ENCODE measurements around the gene CATSPER3. TPM values are rescaled to one million over a fixed set of nuclear protein-coding genes. Genes with fewer than 3 reads are reported as not detected.
"Not testable (repeated sequence)": the region's sequence is repeated elsewhere in the genome, so short reads cannot be mapped to it uniquely, and the experiment has no call there.

CATSPER3 gene
- total RNA-seq, 4 donors from 2014 or later, result 0.34 TPM; not detected in 3

- H3K27me3 ChIP-seq, result no peaks in the 10 kb centered on the region
- no peak for DNase-seq (ENCODE audit: low spot score in 2 of 2)
- H3K9me3 ChIP-seq, result no peaks in the 10 kb centered on the region
- 67% methylated on average over 3 of the region's 3 CpGs for WGBS
- H3K4me1 ChIP-seq, result no peaks in the 10 kb centered on the region
- H3K36me3 ChIP-seq, result no peaks in the 10 kb centered on the region
- H3K27ac ChIP-seq, result no peak overlapping the region
- no peak overlapping the region for H3K4me3 ChIP-seq
- TF ChIP-seq POLR2A (IDR thresholded peaks at IDR 0.05), result no peak
- no peak for TF ChIP-seq EP300 (IDR thresholded peaks at IDR 0.05)
- no peak for TF ChIP-seq CTCF (IDR thresholded peaks at IDR 0.05)
- no peak for TF ChIP-seq POLR2AphosphoS5 (IDR thresholded peaks at IDR 0.05)
Measured at GRCh38 chr5:134989266-134989830, 21.6 kb downstream of the CATSPER3 start.

- not testable (repeated sequence) for H3K4me3 ChIP-seq; DNase-seq (ENCODE audit: low spot score in 2 of 2); H3K9me3 ChIP-seq; H3K36me3 ChIP-seq; H3K27me3 ChIP-seq; H3K4me1 ChIP-seq; H3K27ac ChIP-seq
- 75% methylated on average over 5 of the region's 5 CpGs for WGBS
Measured at GRCh38 chr5:134990183-134990582, 22.5 kb downstream of the CATSPER3 start.

GRCh38 chr5:134992148-134992547 is 24.4 kb downstream of the CATSPER3 start:
- WGBS, result 88% methylated on average over 5 of the region's 5 CpGs
- no peaks in the 10 kb centered on the region for H3K9me3 ChIP-seq

GRCh38 chr5:134993161-134993560 is 25.5 kb downstream of the CATSPER3 start:
- WGBS, result 89% methylated on average over 2 of the region's 2 CpGs
- no peaks in the 10 kb centered on the region for H3K36me3 ChIP-seq
- DNase-seq (ENCODE audit: low spot score in 2 of 2), result no peak
- H3K9me3 ChIP-seq, result no peaks in the 10 kb centered on the region
- no peak overlapping the region for H3K4me3 ChIP-seq
- TF ChIP-seq POLR2AphosphoS5 (IDR thresholded peaks at IDR 0.05) (no peak), POLR2A (IDR thresholded peaks at IDR 0.05) (no peak), CTCF (IDR thresholded peaks at IDR 0.05) (no peak), EP300 (IDR thresholded peaks at IDR 0.05) (no peak)
- no peaks in the 10 kb centered on the region for H3K4me1 ChIP-seq
- H3K27me3 ChIP-seq, result no peaks in the 10 kb centered on the region
- H3K27ac ChIP-seq, result no peak overlapping the region

More at GRCh38 chr5:134992148-134992547, 24.4 kb downstream of the CATSPER3 start:
- DNase-seq (ENCODE audit: low spot score in 2 of 2), result no peak
- Histone ChIP-seq H3K4me1 (no peaks in the 10 kb centered on the region), H3K4me3 (no peak overlapping the region), H3K27me3 (no peaks in the 10 kb centered on the region), H3K27ac (no peak overlapping the region), H3K36me3 (no peaks in the 10 kb centered on the region)
- TF ChIP-seq POLR2A (IDR thresholded peaks at IDR 0.05) (no peak), CTCF (IDR thresholded peaks at IDR 0.05) (no peak), POLR2AphosphoS5 (IDR thresholded peaks at IDR 0.05) (no peak), EP300 (IDR thresholded peaks at IDR 0.05) (no peak)

GRCh38 chr5:134994560-134995156 is 27.0 kb downstream of the CATSPER3 start:
- no peak for DNase-seq (ENCODE audit: low spot score in 2 of 2)
- no peak for TF ChIP-seq POLR2A (IDR thresholded peaks at IDR 0.05)
- TF ChIP-seq POLR2AphosphoS5 (IDR thresholded peaks at IDR 0.05), result no peak
- no peak for TF ChIP-seq CTCF (IDR thresholded peaks at IDR 0.05)
- no peak for TF ChIP-seq EP300 (IDR thresholded peaks at IDR 0.05)
- Histone ChIP-seq H3K27me3 (no peaks in the 10 kb centered on the region), H3K36me3 (no peaks in the 10 kb centered on the region), H3K9me3 (no peaks in the 10 kb centered on the region), H3K27ac (no peak overlapping the region), H3K4me1 (no peaks in the 10 kb centered on the region), H3K4me3 (no peak overlapping the region)
- WGBS, result 65% methylated on average over 2 of the region's 2 CpGs

Data from suprapubic skin (tissue), 4 donors.